HepG2 (cell line): ENCODE data around the gene STPG4. TPM values are rescaled to one million over a fixed set of nuclear protein-coding genes. Genes with fewer than 3 reads are reported as not detected.

ENCODE experiments used
- ATAC-seq: fragments of 200-7000 bp; cut with Tn5 transposase; 3 replicates; pipeline ENCODE4 v1.9.1; 2020; ENCODE audit warnings: mild to moderate bottlenecking, moderate library complexity
- BruUV-seq: library from RNA; stranded (reverse); fragments of 400-500 nt; replicated peaks from 2 replicates; lab custom pipeline; 2021; lab: Mats Ljungman, UMichigan
- CTCF ChIA-PET: fragments of 300-600 bp; formaldehyde crosslinking; extraction: SDS; loops from one replicate; lab custom pipeline; 2021; ENCODE audit warnings: low total read pairs, inconsistent platforms, low intra/inter-chr PET ratio; lab: Yijun Ruan, JAX
- POLR2A ChIA-PET: fragments of 350-600 bp; sonication (Branson Sonifier 250); formaldehyde crosslinking; loops from one replicate; lab custom pipeline; 2020; ENCODE audit warnings: antibody characterized with exemption, inconsistent platforms; lab: Yijun Ruan, JAX
- DNase-seq: peaks from one replicate; pipeline ENCODE4 v3.0.0-alpha.2; 2015; ENCODE audit warnings: low spot score
- FAIRE-seq: peaks from 3 replicates; lab custom pipeline; 2011; peaks lifted over from hg19 to GRCh38; lab: Jason Lieb, UNC
- H2AFZ ChIP-seq: one replicate; pipeline ENCODE4 v1.6.1; 2011; ENCODE audit warnings: low read length, inconsistent platforms
- H3K27ac ChIP-seq: fragments of 300-600 bp; 3 replicates; pipeline ENCODE4 v1.8.0; 2011; ENCODE audit warnings: mixed run types, mild to moderate bottlenecking, mixed read lengths, low read length, inconsistent platforms; ENCODE audit not compliant: insufficient read depth; ENCODE audit errors: extremely low read length
- H3K27me3 ChIP-seq, 2 experiments: fragments of 200-600 bp in 1 of 2; 2 replicates in 1 of 2; 3 replicates in 1 of 2; pipeline versions ENCODE4 v1.6.0 to v1.8.0; 2011; ENCODE audit warnings: low read length in 2 of 2, mild to moderate bottlenecking in 2 of 2, moderate library complexity in 2 of 2, inconsistent platforms in 1 of 2; ENCODE audit not compliant: insufficient read depth in 2 of 2, control insufficient read depth in 1 of 2
- H3K36me3 ChIP-seq, 2 experiments: fragments of 200-600 bp in 1 of 2; replicated peaks in 1 of 2; 2 replicates in 1 of 2; 3 replicates in 1 of 2; pipeline versions ENCODE4 v1.5.1 to v1.8.0; 2011; ENCODE audit warnings: low read length in 2 of 2, inconsistent platforms in 1 of 2; ENCODE audit not compliant: insufficient read depth in 2 of 2, control insufficient read depth in 1 of 2
- H3K4me1 ChIP-seq: 2 replicates; pipeline ENCODE4 v1.5.1; 2012; ENCODE audit warnings: low read length, inconsistent platforms; ENCODE audit not compliant: insufficient read depth
- H3K4me2 ChIP-seq: 2 replicates; pipeline ENCODE4 v1.6.0; 2011; ENCODE audit warnings: low read depth, low read length, inconsistent platforms
- H3K4me3 ChIP-seq, 3 experiments: fragments of 200-600 bp in 1 of 3; sonication (generic), shearing (Covaris generic) in 1 of 3; replicated peaks in 1 of 3; 2 replicates each; pipeline ENCODE4 v1.5.1; 2011 to 2016; ENCODE audit warnings: low read length in 3 of 3, inconsistent platforms in 2 of 3, low read depth in 2 of 3, mild to moderate bottlenecking in 2 of 3, control low read depth in 1 of 3, mixed read lengths in 1 of 3; ENCODE audit not compliant: insufficient read depth in 1 of 3
- H3K79me2 ChIP-seq: one replicate; pipeline ENCODE4 v1.6.1; 2011; ENCODE audit warnings: low read length, inconsistent platforms; ENCODE audit not compliant: insufficient read depth
- H3K9ac ChIP-seq: 2 replicates; pipeline ENCODE4 v1.6.0; 2011; ENCODE audit warnings: mild to moderate bottlenecking, low read depth, low read length, inconsistent platforms; ENCODE audit not compliant: insufficient read depth
- H3K9me3 ChIP-seq: 2 replicates; pipeline ENCODE4 v1.5.1; 2012; ENCODE audit warnings: mild to moderate bottlenecking, low read length
- H4K20me1 ChIP-seq: 2 replicates; pipeline ENCODE4 v1.6.0; 2011; ENCODE audit warnings: inconsistent platforms, mild to moderate bottlenecking, low read length, moderate library complexity; ENCODE audit not compliant: insufficient read depth
- HNRNPK ChIP-seq: fragments of 200-400 bp; formaldehyde crosslinking; IDR thresholded peaks from 2 replicates; pipeline ENCODE4 v1.6.1; 2018; ENCODE audit warnings: low read length, low read depth, moderate library complexity, mild to moderate bottlenecking; ENCODE audit not compliant: poor library complexity, severe bottlenecking
- KAT8 ChIP-seq: IDR thresholded peaks from 2 replicates; pipeline ENCODE4 v1.6.1; 2016; ENCODE audit warnings: missing genetic modification reagents, missing compliant biosample characterization
- KLF13 ChIP-seq: sonication (generic); formaldehyde crosslinking; IDR thresholded peaks from 2 replicates; pipeline ENCODE4 v1.4.0; 2020; ENCODE audit warnings: mild to moderate bottlenecking, missing genetic modification reagents
- KLF6 ChIP-seq: IDR thresholded peaks from 2 replicates; pipeline ENCODE4 v1.8.0; 2016; ENCODE audit warnings: missing biosample characterization, missing genetic modification reagents
- SMAD1 ChIP-seq: sonication (generic); formaldehyde crosslinking; IDR thresholded peaks from 2 replicates; pipeline ENCODE4 v1.4.0; 2020; ENCODE audit warnings: missing genetic modification reagents, low read depth, mild to moderate bottlenecking, borderline replicate concordance
- SNAI1 ChIP-seq: sonication (generic); formaldehyde crosslinking; IDR thresholded peaks from 2 replicates; pipeline ENCODE4 v1.5.0; 2020; ENCODE audit warnings: mild to moderate bottlenecking, missing genetic modification reagents, borderline replicate concordance
- ZNF468 ChIP-seq: sonication (generic); formaldehyde crosslinking; IDR thresholded peaks from 2 replicates; pipeline ENCODE4 v1.8.0; 2022; ENCODE audit warnings: mild to moderate bottlenecking, moderate library complexity, missing genetic modification reagents
- ZNF619 ChIP-seq: sonication (generic); formaldehyde crosslinking; IDR thresholded peaks from 2 replicates; pipeline ENCODE4 v1.4.0; 2020; ENCODE audit warnings: mild to moderate bottlenecking, missing genetic modification reagents
- WGBS: methylation state at CpG from one replicate; pipeline ENCODE4 v1.1.6; 2017; ENCODE audit warnings: low lambda C conversion rate; 5-methylcytosine and 5-hydroxymethylcytosine counted together
- in situ Hi-C: cut with HindIII; loops from 2 replicates; pipeline ENCODE4 v1.10.0; 2017; ENCODE audit warnings: low pct_unique_long_range_greater_than_20kb; ENCODE audit not compliant: extremely low pct_ligation_motif_present
- intact Hi-C: fragments of 100-400 bp; cut with micrococcal nuclease; formaldehyde crosslinking; loops from one replicate; pipeline ENCODE4 v1.10.0; 2022; ENCODE audit not compliant: unreplicated experiment
- polyA plus RNA-seq, 8 experiments: library from polyadenylated mRNA; depleted of rRNA in 3 of 8; stranded (reverse) in 7 of 8; unstranded in 1 of 8; fragments of >200 nt; fragmentation: Illumina TruSeq in 4 of 8; extraction: Trizol in 4 of 8; gene quantifications; 2 replicates each; pipeline versions ENCODE4 v1.2.1 to v1.2.3, GENCODE V29; 2011 to 2016; ENCODE audit warnings: low read depth in 4 of 8, missing spikeins in 1 of 8, mixed read lengths in 1 of 8; ENCODE audit not compliant: insufficient read depth in 1 of 8
- total RNA-seq, 5 experiments: library from RNA; depleted of rRNA; stranded (reverse); fragments of >200 nt; fragmentation: Illumina TruSeq; extraction: Trizol; gene quantifications; 2 replicates each; pipeline ENCODE4 v1.2.3, GENCODE V29; 2016; ENCODE audit warnings: low read depth in 1 of 5
- TF ChIP-seq, protein P1 (sequence below): IDR thresholded peaks from 2 replicates; pipeline ENCODE4 v1.6.1; 2016; ENCODE audit warnings: mild to moderate bottlenecking
- TF ChIP-seq, protein P2 (sequence below): sonication (generic); formaldehyde crosslinking; IDR thresholded peaks from 2 replicates; pipeline ENCODE4 v1.8.0; 2022; ENCODE audit warnings: mild to moderate bottlenecking, missing genetic modification reagents

STPG4 gene
- total and polyA plus RNA-seq, 2 of the 13 experiments (the other 11 are each of a cell fraction or from before 2014, with no cell fraction given): 0.11 to 0.15 TPM

DNA sequence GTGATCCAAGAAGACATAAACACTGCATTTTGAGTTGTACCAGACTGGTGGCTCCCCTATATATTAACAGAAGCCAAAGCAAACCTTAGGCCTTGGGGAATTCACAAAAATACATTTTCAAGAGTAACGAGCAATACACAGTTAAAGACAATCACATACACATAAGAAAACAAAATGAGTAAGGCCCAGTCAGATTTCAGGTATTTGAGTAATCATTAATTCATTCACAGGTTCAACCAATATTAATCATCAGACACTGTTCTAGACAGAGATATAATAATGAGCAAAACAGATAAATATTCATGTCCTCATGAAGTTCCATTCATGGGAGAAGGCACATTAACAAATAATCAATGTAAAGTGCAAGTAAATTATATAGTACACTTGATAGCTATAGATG is 9.6 kb downstream of the STPG4 start:
- CTCF ChIA-PET: no interaction called here
- DNase-seq: no peak
- H2AFZ ChIP-seq: no peak overlapping the region
- intact Hi-C loops: no loop called here
- no peak overlapping the region for H3K9ac ChIP-seq
- TF ChIP-seq KLF13 (CRISPR knock-in tag) (no peak), KAT8 (CRISPR knock-in tag) (no peak), HNRNPK (no peak), ZNF468 (CRISPR knock-in tag) (no peak), SMAD1 (CRISPR knock-in tag) (no peak)
- TF ChIP-seq, protein P1, sequence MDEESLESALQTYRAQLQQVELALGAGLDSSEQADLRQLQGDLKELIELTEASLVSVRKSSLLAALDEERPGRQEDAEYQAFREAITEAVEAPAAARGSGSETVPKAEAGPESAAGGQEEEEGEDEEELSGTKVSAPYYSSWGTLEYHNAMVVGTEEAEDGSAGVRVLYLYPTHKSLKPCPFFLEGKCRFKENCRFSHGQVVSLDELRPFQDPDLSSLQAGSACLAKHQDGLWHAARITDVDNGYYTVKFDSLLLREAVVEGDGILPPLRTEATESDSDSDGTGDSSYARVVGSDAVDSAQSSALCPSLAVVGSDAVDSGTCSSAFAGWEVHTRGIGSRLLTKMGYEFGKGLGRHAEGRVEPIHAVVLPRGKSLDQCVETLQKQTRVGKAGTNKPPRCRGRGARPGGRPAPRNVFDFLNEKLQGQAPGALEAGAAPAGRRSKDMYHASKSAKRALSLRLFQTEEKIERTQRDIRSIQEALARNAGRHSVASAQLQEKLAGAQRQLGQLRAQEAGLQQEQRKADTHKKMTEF (CRISPR knock-in tag): no peak
- POLR2A ChIA-PET: no interaction called here
- no peak overlapping the region for H3K4me2 ChIP-seq
- H3K27ac ChIP-seq: no peak overlapping the region
- H3K27me3 ChIP-seq: no peaks in the 10 kb centered on the region
- no peak overlapping the region for H3K4me3 ChIP-seq
- no peaks in the 10 kb centered on the region for H4K20me1 ChIP-seq
- H3K9me3 ChIP-seq: no peaks in the 10 kb centered on the region
- 92% methylated on average over 1 of the region's 1 CpG for WGBS
- BruUV-seq: no TSS peak
- FAIRE-seq: no peak
- ATAC-seq: no peak
- peaks cover 13% of the 10 kb centered on the region for H3K4me1 ChIP-seq
- no peaks in the 10 kb centered on the region for H3K36me3 ChIP-seq
- in situ Hi-C loops: no loop called here
- no peaks in the 10 kb centered on the region for H3K79me2 ChIP-seq

DNA sequence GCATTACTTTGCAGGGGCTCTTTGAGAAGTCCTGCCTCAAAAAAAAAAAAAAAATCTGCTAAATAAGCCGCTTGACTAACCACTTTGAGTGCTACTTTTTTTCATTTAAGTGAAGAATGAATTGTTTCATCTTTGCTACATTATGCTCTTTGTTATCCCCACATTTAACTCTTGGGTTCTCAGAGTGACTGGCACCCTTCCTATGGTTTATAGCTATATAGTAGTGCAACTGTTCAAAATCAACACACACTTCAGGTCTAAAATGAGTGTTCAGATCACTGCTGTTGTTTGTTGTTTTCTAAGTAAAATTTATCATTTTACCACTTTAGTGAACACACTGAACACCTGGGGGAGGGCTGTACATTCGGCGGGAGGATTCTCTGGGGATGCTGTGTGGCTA is 13.6 kb downstream of the STPG4 start:
- intact Hi-C loops: no loop called here
- H3K9me3 ChIP-seq: peaks cover 9% of the 10 kb centered on the region; the same call in 1 of the 2 replicates
- DNase-seq: no peak
- H3K4me3 ChIP-seq: no peak overlapping the region
- H3K36me3 ChIP-seq: no peaks in the 10 kb centered on the region
- H3K9ac ChIP-seq: no peak overlapping the region
- H3K4me2 ChIP-seq: no peak overlapping the region
- H2AFZ ChIP-seq: no peak overlapping the region
- H3K27ac ChIP-seq: no peak overlapping the region
- in situ Hi-C loops: no loop called here
- ATAC-seq: no peak
- H3K4me1 ChIP-seq: peaks cover 8% of the 10 kb centered on the region
- 85% methylated on average over 3 of the region's 3 CpGs for WGBS
- CTCF ChIA-PET: no interaction called here
- TF ChIP-seq, protein P2, sequence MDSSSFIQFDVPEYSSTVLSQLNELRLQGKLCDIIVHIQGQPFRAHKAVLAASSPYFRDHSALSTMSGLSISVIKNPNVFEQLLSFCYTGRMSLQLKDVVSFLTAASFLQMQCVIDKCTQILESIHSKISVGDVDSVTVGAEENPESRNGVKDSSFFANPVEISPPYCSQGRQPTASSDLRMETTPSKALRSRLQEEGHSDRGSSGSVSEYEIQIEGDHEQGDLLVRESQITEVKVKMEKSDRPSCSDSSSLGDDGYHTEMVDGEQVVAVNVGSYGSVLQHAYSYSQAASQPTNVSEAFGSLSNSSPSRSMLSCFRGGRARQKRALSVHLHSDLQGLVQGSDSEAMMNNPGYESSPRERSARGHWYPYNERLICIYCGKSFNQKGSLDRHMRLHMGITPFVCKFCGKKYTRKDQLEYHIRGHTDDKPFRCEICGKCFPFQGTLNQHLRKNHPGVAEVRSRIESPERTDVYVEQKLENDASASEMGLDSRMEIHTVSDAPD: no peak
- TF ChIP-seq SNAI1 (no peak), KLF6 (no peak), ZNF619 (CRISPR knock-in tag) (no peak)
- FAIRE-seq: no peak
- POLR2A ChIA-PET: no interaction called here
- no peaks in the 10 kb centered on the region for H4K20me1 ChIP-seq
- BruUV-seq: no TSS peak
- H3K79me2 ChIP-seq: no peaks in the 10 kb centered on the region
- no peaks in the 10 kb centered on the region for H3K27me3 ChIP-seq
